HG02970 (cell line): Measurements from ENCODE around the gene CDK2.
A peak's percentile ranks its signal among the peaks of the same experiment; 100 is the strongest.

Source experiments
- ATAC-seq: cut with Tn5 transposase; IDR thresholded peaks from one replicate; pipeline ENCODE4 v1.9.1; 2021; ENCODE audit warnings: mild to moderate bottlenecking, moderate library complexity, moderate number of reproducible peaks; ENCODE audit not compliant: unreplicated experiment, low FRiP score

The CDK2 gene

DNA sequence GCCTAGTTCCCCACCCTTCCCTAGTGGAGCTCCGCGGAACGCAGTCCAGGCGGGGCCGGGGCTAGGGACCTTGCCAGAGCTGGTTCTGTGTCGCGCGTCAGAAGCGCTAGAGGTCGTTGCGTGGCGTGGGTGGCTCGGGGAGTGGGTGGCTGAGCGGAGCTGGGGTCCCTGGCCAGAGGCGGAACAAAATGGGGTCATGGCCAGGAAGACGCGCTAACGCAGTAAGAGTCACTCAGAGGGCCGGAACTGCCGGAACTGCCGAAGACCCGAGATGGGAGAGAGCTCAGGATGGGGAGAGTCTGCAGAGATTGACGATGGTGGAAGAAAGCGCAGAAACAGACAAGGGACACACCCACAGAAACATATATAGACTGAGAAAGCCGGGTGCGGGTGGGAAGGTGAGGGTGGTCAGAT lies 30.9 kb upstream of the CDK2 start:
- ATAC-seq = no peak

DNA sequence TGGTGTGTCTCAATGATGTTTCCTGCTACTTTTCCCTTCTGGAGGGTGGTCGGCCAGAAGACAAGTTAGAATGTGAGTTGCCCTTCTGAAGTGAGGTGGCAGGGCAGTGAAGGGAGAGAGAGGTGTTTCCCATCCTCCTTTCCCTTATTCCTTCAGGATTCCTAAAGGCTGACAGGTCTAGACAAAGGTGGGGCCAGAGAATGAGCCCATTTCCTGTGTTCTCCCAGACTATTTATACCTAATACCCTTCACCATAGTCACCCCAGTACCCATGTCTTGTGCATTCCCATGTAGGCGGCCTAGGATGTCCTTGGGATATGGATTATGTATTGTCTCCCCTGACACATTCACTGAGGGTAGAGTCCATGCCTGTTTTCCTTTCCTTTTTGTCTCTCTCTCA lies 28.6 kb upstream of the CDK2 start:
- no peak for ATAC-seq

DNA sequence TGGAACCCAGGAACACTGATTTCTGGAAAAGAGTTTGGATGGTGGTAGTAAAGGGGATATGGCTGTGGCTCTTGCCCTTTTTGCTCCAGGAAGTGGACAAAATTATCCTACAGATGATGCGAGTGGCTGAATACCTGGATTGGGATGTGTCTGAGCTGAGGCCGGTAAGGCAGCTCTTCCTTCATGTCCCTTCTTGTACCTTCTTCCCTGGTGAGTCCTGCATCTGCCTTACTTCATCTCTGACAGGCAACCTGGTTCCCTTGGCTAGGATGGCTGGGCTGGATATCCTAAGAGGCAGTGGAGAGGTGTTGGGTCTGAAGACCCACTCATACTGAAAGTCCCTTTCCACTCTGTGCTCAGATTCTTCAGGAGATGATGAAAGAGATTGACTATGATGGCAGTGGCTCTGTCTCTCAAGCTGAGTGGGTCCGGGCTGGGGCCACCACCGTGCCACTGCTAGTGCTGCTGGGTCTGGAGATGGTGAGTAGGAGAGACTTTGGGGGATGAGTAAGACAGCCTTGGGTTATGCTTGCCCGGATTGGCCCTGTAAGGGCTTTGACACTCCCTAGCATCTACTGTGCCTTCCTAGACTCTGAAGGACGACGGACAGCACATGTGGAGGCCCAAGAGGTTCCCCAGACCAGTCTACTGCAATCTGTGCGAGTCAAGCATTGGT lies 27.7 kb upstream of the CDK2 start:
- no peak for ATAC-seq

DNA sequence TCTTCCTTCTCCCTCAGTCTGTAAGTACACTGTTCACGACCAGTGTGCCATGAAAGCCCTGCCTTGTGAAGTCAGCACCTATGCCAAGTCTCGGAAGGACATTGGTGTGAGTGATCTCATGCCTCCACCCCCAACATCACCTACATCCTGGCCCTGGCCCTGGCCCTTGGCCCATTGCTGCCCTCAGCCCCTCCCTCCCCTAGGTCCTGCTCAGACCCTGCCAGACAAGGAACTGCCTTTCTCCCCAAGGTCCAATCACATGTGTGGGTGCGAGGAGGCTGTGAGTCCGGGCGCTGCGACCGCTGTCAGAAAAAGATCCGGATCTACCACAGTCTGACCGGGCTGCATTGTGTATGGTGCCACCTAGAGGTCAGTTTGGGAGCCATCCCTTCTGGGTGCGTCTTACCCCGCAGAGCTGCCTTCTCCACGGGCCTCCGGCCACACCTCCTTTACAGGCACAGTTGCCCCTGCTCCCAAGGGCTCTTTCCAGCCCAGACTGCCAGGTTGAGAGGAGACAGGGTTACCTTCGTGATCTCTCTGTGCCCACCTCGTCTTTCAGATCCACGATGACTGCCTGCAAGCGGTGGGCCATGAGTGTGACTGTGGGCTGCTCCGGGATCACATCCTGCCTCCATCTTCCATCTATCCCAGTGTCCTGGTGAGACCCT lies 26.4 kb upstream of the CDK2 start:
- ATAC-seq = no peak

DNA sequence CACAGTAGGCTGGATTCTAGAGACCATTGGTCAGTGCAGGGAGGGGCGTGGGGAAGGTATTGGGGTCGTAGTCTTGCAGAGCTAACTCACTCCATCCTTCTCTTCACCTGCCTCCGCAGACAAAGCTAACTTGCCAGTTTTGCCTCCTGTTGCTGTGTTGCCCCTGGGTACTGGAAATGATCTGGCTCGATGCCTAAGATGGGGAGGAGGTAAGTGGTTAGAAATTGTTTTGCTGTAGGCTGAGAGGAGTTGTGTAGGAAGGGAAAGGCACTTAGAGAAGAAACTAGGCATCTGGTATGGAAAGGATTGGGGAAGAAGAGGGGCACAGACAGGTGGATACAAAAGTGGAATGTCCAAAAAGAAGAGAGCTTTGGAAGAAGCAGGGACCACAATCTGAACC lies 24.6 kb upstream of the CDK2 start:
- ATAC-seq = no peak

DNA sequence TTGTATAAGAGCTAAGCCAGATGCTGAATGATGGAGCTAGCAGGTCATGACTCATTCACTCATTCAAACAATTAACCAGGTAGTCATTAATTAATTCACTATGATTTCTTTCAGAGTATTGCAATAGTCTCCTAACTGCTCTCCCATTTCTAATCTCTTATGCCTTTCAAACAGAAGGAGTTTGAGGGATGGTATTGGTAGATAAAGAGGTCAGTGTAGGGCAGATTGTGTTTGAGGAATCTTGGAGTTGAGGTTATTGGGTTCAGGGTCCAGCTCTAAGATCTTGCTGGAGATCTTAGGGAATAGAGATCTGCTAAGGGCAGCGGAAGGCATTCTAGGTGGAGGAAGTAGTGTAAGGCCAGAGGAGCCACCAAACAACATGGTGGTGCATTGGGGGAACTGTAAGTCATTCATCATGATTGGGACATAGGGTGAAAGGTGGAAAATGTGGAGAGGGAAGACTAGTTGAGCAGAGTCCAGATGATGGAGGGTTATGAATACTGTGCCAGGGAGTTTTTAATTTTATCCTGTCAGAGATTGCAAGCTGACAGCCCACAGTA lies 24.0 kb upstream of the CDK2 start:
- ATAC-seq = no peak

DNA sequence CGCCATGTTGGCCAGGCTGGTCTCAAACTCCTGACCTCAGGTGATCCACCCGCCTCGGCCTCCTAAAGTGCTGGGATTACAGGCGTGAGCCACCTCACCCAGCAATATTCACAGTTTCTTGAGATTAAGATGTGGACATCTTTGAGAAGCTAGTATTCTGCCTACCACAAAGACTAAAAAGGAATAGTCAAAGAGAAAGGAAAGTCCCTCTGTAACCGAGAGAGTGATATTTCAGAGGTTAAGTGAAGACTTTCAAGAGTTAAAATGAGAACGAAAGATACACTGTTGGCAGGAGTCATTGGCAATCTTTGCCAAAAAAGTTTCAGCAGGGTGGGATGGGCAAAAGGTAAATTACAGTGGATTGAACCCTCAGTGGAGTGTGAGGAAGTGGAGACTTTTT lies 20.1 kb upstream of the CDK2 start:
- no peak for ATAC-seq

DNA sequence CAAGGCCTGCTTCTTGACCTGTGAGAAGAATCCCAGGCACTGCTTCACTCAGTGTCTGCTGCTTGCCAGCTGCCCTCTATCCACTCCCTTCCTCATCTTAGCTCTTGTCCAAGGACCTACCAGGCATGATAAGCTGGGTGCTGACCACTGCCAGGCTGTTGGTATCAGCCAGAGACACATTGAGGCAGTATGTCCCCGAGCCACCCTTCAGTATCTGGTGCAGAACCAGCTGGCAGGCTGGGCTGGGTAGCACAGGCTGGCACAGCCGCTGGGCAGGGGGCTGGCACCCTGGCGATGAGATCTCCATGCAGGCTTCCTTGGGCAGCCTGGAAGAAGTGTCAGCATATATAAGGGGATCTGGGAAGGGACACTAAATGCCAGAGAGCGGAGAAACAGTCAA lies 11.3 kb upstream of the CDK2 start:
- no peak for ATAC-seq

DNA sequence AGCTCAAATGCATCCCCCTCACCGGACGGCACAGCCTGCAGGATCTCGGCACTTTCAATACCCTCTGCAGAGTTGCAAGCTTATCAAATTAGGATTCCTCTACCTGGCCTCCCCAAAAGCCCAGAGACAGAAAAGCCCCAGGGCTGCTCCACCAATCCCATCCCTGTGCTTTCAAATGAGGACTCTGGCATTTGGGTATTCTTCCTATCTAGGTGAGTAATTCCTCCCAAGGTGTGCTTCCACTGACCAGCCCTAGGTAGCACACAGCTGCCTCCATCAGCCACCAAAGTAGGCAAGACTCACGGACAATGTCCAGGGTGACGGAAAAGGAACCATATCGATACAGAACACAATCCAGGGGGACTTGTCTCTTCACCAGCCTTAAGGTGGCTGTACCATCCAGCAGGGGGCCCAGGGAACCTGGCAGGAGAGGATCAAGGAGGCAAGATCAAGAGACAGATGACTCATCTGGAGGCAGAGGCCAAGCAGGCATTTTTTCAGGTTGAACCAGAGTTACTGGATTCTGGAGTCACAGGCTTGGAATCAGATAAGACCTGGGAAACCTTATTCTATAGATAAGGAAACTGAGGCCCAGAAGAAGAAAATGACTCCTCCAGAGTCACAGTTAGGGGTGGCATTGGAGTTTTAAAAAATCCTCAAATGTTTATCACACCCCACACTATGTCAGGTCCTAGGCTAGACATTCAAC lies 10.7 kb upstream of the CDK2 start:
- no peak for ATAC-seq

DNA sequence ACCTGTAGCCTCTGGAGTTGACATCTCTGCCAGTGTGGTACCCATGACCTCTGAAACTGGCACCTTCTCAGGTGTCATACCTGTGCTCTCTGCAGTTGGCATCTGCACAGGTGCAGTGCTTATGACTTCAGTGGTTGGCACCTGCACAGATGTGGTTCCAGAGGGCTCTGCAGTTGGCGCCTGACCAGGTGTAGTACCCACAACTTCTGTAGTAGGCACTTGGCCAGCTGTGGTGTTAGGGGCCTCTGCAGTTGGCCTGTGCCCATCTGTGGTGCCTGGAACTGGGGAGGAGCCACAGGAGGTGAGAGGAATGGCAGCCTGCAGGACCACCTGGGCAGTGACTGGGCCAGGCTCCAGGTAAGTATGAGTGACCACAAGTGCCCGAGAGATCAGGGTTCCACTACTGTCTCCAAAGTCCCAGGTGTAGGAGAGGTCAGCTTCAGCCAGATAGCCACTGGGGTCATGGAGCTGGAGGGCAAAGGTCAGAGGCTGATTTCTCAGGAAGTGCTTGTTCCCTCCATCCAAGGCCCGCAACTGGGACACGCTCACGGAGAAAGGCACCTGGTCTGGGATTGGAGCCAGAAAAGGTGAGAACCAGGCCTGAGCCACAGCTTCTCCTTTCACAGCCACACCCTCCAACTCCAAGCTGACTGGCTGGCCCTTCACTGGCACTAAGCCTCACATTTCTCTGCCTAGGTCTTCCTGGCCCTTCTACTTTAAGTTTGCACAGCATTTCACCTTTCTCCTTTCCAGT lies 9.3 kb upstream of the CDK2 start:
- no peak for ATAC-seq

DNA sequence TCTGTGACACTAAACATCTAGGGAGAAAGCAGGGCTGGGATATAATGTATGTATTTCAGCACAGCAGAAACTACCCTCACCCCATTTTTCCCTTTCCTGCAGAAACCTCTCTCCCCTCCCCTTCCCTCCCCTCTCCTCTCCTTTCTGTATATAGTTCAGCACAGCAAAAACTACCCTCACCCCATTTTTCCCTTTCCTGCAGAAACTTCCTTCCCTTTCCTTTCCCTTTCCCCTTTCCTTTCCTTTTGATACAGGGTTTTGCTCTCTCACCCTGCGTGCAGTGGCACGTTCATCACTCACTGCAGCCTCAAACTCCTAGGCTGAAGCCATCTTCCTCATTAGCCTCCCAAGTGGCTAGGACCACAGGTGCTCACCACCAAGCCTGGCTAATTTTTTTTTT lies 2.9 kb upstream of the CDK2 start:
- ATAC-seq = no peak

DNA sequence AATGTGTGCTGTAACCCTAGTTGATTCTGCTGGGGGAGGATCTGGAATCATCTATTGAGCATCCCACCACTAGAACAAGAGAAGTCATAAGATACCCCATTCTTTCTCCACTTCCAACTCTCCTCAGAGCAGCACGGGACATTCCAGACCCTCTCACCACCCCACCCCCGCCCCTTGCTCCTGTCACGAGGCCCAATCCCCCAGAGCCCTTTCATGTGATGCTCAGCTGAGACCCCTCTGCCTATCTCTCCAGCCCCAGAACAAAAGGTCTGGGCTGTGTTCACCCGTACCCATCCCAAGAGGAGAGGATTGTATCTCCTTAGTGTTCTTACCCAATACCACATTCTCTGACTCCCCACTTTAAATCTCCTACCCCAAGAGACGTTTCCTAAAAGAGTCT lies 1.4 kb upstream of the CDK2 start:
- ATAC-seq = no peak

DNA sequence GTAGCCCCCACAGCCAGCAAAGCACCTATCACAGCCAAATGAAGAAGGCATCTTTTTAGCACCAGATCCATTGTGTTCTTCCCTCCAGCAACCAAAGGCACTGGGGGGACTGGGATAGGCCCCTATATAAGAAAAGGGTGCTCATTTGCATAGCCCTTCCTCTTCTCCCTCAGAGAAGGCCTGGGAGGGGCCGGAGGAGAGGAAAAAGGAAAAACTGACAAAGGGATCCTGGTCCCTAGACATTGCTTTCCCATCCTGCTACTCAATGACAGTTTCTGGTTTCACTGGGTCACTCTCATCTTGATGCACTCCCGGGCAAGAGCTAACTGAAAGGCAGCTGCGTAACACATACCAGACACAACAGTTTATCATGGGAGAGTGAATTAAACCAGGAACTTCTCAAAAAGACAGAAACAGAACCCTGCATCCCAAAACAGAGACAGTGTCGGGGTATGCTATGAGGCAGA lies 656 bp upstream of the CDK2 start, which contains the start of gene PMEL:
PMEL (minus strand) TSS at position 102 of the 467 bp plus-strand sequence; CDS start at position 71, 31 bp downstream.
- ATAC-seq = no peak

DNA sequence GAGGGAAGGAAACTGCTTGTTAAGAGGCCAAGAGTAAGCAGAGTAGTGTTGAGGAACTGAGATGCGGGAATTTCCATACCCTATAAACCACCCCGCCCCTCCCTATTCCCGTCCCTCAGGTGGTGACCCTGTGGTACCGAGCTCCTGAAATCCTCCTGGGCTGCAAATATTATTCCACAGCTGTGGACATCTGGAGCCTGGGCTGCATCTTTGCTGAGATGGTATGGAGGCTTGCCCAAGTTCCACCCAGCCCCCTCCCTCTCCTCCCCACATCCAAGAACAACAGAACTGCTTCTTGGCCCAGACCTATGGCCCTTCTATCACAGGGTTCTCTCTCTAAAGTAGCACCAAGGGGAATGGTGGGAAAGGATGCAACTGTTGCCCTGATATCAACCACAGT lies 2.7 kb downstream of the CDK2 start:
- no peak for ATAC-seq

DNA sequence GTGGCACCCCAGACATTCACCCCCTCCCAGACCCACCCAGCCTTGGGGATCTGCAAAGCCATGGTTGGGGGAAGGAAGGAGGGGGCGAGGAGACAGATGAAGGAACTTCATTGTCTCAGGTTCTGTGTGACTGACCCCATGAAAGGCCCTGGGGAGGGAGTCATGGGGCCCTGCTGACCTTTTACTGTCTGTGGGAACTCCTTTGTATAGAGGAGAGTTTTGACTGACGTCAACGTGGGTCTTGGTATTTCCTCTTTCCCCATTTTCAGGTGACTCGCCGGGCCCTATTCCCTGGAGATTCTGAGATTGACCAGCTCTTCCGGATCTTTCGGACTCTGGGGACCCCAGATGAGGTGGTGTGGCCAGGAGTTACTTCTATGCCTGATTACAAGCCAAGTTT lies 4.1 kb downstream of the CDK2 start:
- no peak for ATAC-seq

DNA sequence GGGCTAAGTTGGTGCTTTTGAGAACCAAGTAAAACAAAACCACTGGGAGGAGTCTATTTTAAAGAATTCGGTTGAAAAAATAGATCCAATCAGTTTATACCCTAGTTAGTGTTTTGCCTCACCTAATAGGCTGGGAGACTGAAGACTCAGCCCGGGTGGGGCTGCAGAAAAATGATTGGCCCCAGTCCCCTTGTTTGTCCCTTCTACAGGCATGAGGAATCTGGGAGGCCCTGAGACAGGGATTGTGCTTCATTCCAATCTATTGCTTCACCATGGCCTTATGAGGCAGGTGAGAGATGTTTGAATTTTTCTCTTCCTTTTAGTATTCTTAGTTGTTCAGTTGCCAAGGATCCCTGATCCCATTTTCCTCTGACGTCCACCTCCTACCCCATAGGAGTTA lies 5.4 kb downstream of the CDK2 start:
- ATAC-seq = no peak

DNA sequence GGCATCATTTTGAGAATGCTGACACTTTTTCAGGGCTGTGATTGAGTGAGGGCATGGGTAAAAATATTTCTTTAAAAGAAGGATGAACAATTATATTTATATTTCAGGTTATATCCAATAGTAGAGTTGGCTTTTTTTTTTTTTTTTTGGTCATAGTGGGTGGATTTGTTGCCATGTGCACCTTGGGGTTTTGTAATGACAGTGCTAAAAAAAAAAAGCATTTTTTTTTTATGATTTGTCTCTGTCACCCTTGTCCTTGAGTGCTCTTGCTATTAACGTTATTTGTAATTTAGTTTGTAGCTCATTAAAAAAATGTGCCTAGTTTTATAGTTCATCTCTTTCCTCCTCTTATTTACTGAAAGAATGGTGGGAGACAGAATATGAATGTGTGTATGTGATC lies 5.8 kb downstream of the CDK2 start:
- no peak for ATAC-seq

DNA sequence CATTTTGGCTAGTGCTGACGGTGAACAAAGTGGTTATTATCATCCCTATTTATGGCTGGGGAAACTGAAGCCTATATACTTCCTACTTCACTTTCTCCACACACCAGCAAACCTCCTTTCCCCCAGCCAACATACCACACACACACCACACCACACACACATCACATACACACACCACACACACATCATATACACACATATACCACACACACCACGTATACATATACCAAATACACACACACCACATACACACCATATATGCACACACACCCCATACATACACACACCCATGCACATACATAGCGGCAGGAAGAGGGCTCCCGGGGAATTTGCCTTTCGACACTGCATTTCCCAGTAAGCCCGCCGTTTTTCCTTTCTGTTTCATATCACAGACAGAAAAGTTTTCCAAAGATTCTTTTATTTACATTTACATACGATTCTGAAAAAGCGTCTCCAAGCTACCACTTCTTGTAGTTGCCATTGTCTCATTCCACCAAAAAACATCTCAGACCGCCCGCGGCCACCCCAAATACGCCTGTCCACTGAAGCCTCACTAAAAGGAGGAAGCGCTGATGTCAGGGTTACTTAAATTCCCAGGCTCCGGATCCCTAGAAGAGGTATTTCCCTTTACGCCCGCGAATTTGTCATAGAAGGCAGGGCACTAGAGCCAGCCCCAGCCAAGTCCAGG lies 6.4 kb downstream of the CDK2 start:
- no peak for ATAC-seq

DNA sequence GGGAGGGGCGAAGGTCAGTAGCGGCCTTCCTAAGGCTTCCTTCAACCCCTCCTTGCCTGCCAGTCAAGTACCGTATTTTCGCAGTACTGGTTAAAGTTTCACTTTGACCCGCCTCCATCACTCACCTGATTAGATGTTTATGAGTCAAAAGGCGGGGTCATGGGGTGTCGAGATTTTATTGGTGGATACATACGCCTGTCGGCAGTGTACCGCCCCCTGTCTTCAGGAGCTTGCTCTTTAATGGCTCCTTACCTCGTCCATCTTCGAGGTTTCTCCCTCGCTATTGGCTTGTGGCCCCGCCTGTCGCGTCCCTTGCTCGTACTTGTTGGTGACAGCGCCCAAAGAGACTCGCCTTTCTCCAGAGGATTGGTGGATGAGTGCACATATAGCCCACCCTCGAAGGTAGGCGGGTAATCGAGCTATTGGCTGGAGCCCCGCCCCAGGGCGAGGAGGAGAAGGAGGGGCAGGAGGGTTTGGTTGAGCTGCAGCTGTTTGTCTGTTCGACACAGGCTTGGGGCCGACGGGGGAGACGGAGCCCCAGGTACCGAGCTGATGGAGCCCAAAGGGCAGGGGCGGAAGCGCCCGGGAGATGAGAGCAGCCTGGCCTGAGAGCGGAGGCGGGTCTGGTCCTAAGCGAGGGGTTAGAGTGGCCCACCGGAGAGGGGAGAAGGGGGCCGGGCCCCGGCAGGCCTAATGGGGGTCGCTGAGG lies 7.1 kb downstream of the CDK2 start, which contains the start of gene RAB5B:
RAB5B (plus strand) TSS at position 480 of the 709 bp plus-strand sequence. CDS start 12,883 bp downstream, outside the sequence.
- peak; percentile 92 for ATAC-seq
